A549 treated with DMSO at 1 μM for 4 hours (cell line): ENCODE measurements around the gene GSTP1. TPM values are rescaled to one million over a fixed set of nuclear protein-coding genes. Genes with fewer than 3 reads are reported as not detected.

Source experiments
- total RNA-seq: library from RNA; stranded (reverse); fragments of 200-300 nt; extraction: Qiagen RNA extraction; gene quantifications from 5 replicates; pipeline ENCODE4 v1.2.3, GENCODE V29; 2022; ENCODE audit warnings: low read depth

The GSTP1 gene
- total RNA-seq, result 1,469 to 1,648 TPM (median 1,554 TPM) in 5 replicates

GRCh38 chr11:67583247-67584204, at the start of gene GSTP1:
GSTP1 (plus strand) TSS chr11:67583812; CDS start chr11:67583844, 32 bp downstream.

DNA sequence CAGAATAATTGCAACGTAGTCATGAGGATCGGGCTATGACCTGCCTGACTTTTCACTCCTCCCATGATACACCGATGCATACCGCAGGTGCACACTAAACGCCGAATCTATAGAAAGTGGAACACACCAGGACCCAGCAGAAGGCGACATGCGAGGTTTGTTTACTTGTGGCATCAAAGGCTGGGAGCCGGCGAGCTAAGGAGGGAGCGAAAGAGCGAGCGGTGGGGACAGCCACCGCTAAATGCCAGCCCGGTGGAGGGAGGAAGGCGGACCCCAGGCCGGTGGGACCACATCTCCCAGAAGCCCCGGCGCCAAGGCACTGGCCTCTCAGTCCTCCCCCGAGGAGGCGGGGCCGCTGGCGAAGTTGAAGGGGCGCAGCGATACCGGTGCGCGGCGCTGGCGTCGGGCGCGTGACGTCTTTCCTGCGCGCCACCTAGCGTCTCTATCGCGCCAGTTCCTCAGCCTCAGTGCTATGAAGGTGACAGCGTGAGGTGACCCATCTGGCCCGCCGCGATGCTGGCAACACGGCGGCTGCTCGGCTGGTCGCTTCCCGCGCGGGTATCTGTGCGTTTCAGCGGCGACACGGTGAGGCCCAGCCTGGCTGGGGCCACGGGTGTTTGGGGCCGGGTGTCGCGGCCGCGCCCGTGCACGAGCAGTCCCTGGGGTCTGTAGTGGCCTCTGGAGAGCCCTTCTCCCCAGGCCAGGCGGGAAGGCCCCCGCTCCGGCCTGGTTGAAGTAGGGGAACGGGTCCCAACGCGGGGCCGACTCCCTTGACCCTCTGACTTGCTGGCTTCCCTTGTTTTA, 23.1 kb downstream of the GSTP1 start, which contains the start of gene NDUFV1:
Gene NDUFV1, plus strand, starts transcription at position 445 of the 804 bp plus-strand sequence. Its CDS starts 69 bp downstream, at position 514.

GRCh38 chr11:67629386-67630227, 46.0 kb downstream of the GSTP1 start, which contains the start of gene NUDT8:
NUDT8 (minus strand) TSS chr11:67629937; CDS start chr11:67629911, 26 bp downstream.

Other genes starting within 250 kb of the GSTP1 start
- gene POLD4, start 230.3 kb upstream of the GSTP1 start, total RNA-seq, result 209 to 247 TPM (median 230 TPM) in 5 replicates
- gene CLCF1, start 210.2 kb upstream of the GSTP1 start, total RNA-seq, result 42.5 to 51.9 TPM (median 46.1 TPM) in 5 replicates
- gene RAD9A, start 191.8 kb upstream of the GSTP1 start, total RNA-seq, result 23.8 to 40.0 TPM (median 33.5 TPM) in 5 replicates
- 265 to 309 TPM (median 294 TPM) in 5 replicates for gene PPP1CA, start 182.0 kb upstream of the GSTP1 start, total RNA-seq
- gene TBC1D10C, start 179.7 kb upstream of the GSTP1 start, total RNA-seq, result 0.07 to 0.12 TPM (median 0.07 TPM) in 3 of 5 replicates, not detected in the others
- 0.14 to 0.53 TPM (median 0.18 TPM) in 5 replicates for gene CARNS1, start 168.1 kb upstream of the GSTP1 start, total RNA-seq
- gene RPS6KB2, start 155.3 kb upstream of the GSTP1 start, total RNA-seq, result 44.4 to 52.3 TPM (median 44.9 TPM) in 5 replicates
- gene PTPRCAP, start 146.1 kb upstream of the GSTP1 start, total RNA-seq, result 0.22 to 0.36 TPM (median 0.30 TPM) in 5 replicates
- 53.5 to 63.8 TPM (median 58.1 TPM) in 5 replicates for gene CORO1B, start 140.3 kb upstream of the GSTP1 start, total RNA-seq
- gene GPR152, start 131.1 kb upstream of the GSTP1 start, total RNA-seq, result 0.06 TPM in 1 of 5 replicates, not detected in the others
- gene CABP4, start 128.5 kb upstream of the GSTP1 start, total RNA-seq, result not detected in 5 replicates
- gene TMEM134, start 114.6 kb upstream of the GSTP1 start, total RNA-seq, result 49.3 to 60.6 TPM (median 56.9 TPM) in 5 replicates
- 45.8 to 54.0 TPM (median 47.4 TPM) in 5 replicates for gene AIP, start 100.8 kb upstream of the GSTP1 start, total RNA-seq
- gene PITPNM1, start 78.4 kb upstream of the GSTP1 start, total RNA-seq, result 45.3 to 66.7 TPM (median 53.3 TPM) in 5 replicates
- gene CDK2AP2, start 75.7 kb upstream of the GSTP1 start, total RNA-seq, result 67.0 to 103 TPM (median 89.2 TPM) in 5 replicates
- not detected in 5 replicates for gene CABP2, start 60.4 kb upstream of the GSTP1 start, total RNA-seq
- gene NDUFV1, start 23.1 kb downstream of the GSTP1 start, total RNA-seq, result 133 to 157 TPM (median 149 TPM) in 5 replicates
- gene NUDT8, start 46.1 kb downstream of the GSTP1 start, total RNA-seq, result 8.7 to 14.8 TPM (median 11.6 TPM) in 5 replicates
- gene TBX10, start 56.0 kb downstream of the GSTP1 start, total RNA-seq, result not detected in 5 replicates
- gene ACY3, start 66.9 kb downstream of the GSTP1 start, total RNA-seq, result 0.95 to 1.4 TPM (median 1.3 TPM) in 5 replicates
- not detected in 5 replicates for gene ALDH3B2, start 90.8 kb downstream of the GSTP1 start, total RNA-seq